ENCODE results near the gene SH2D4B. TPM values are rescaled to one million over a fixed set of nuclear protein-coding genes. Genes with fewer than 3 reads are reported as not detected.

Gene SH2D4B
- total RNA-seq, 1 experiment from 2014 or later = 0.07 TPM

GRCh38 chr10:80579181-80579763, 41.6 kb downstream of the SH2D4B start:
- Mint-ChIP-seq H3K9me3 (peaks cover 4 to 5% of the 10 kb centered on the region in 2 experiments; a peak in 4 of 5 replicates), H3K4me3 (no peak overlapping the region), H3K36me3 (ENCODE audit: insufficient read depth in 1 of 3, low read depth in 3 of 3) (peaks cover 0 to 2% (median 0%) of the 10 kb centered on the region in 3 experiments; a peak in 3 of 7 replicates), H3K4me1 (peaks cover 0 to 3% of the 10 kb centered on the region in 2 experiments; a peak in 2 of 4 replicates), H3K27me3 (ENCODE audit: low read depth) (peaks cover 7% of the 10 kb centered on the region; the same call in 1 of the 2 replicates), H3K27ac (no peak overlapping the region)
- H3K9me3 ChIP-seq (ENCODE audit: control insufficient read depth, low read depth, low read length) = no peaks in the 10 kb centered on the region
- H3K4me2 ChIP-seq (ENCODE audit: insufficient read depth, insufficient read length, low read length) = no peak overlapping the region
- H3K4ac ChIP-seq (ENCODE audit: low read depth, low read length) = no peak overlapping the region
- no peak overlapping the region for H4K8ac ChIP-seq (replicated peaks; ENCODE audit: insufficient read length, low read depth, low read length)
- no peaks in the 10 kb centered on the region; the same call in 1 of the 2 replicates for H3K4me1 ChIP-seq (ENCODE audit: insufficient read depth, low read length)
- no peak overlapping the region for H4K5ac ChIP-seq (ENCODE audit: insufficient read length, low read depth, low read length)
- no peak overlapping the region for H3K9ac ChIP-seq (ENCODE audit: extremely low read depth, insufficient read length, low read length)
- TF ChIP-seq CTCF (conservative IDR thresholded peaks at IDR 0.05) = no peak
- H3T11ph ChIP-seq (ENCODE audit: low read length) = no peak overlapping the region
- H3K18ac ChIP-seq (ENCODE audit: insufficient read length, low read depth, low read length) = no peak overlapping the region
- H3K79me2 ChIP-seq (ENCODE audit: insufficient read depth, low read length) = no peaks in the 10 kb centered on the region
- H2AK5ac ChIP-seq (ENCODE audit: insufficient read length, low read length) = no peak overlapping the region
- no peak overlapping the region for H2BK5ac ChIP-seq (ENCODE audit: insufficient read length, low read length)
- H3K27ac ChIP-seq (ENCODE audit: insufficient read length, low read depth, low read length) = no peak overlapping the region
- H3K56ac ChIP-seq (ENCODE audit: insufficient read length, low read depth, low read length) = no peak overlapping the region
- H4K20me1 ChIP-seq (ENCODE audit: control insufficient read depth, insufficient read depth, insufficient read length) = no peaks in the 10 kb centered on the region
- DNase-seq = no peak
- H2BK12ac ChIP-seq (ENCODE audit: insufficient read length, low read depth, low read length) = no peak overlapping the region
- no peak overlapping the region for H2BK15ac ChIP-seq (ENCODE audit: low read depth, low read length)
- H3K79me1 ChIP-seq (ENCODE audit: insufficient read depth, low read depth, low read length, poor library complexity, severe bottlenecking) = no peaks in the 10 kb centered on the region
- H3K27me3 ChIP-seq (ENCODE audit: insufficient read depth, low read length) = no peaks in the 10 kb centered on the region
- no peak overlapping the region for H3K23ac ChIP-seq (ENCODE audit: insufficient read length, low read depth, low read length)
- no peak overlapping the region for H3K14ac ChIP-seq (ENCODE audit: insufficient read depth, low read length)
- H2BK120ac ChIP-seq (ENCODE audit: low read depth, low read length, poor library complexity, severe bottlenecking) = no peak overlapping the region
- no CpG with 5 or more reads among the region's 5 CpGs for WGBS (ENCODE audit: extremely low coverage, insufficient read length, low lambda C conversion rate)
- no peak overlapping the region for H2AFZ ChIP-seq (ENCODE audit: low read length)
- H2BK20ac ChIP-seq (ENCODE audit: low read depth, low read length, poor library complexity, severe bottlenecking) = no peak overlapping the region
- no peak overlapping the region for H4K91ac ChIP-seq (ENCODE audit: insufficient read length, low read depth, low read length)
- no peaks in the 10 kb centered on the region for H3K23me2 ChIP-seq (ENCODE audit: insufficient read length, low read depth, low read length, poor library complexity, severe bottlenecking)
